Vagina (tissue), 2 donors: ENCODE results near the gene IL36B. TPM values are rescaled to one million over a fixed set of nuclear protein-coding genes. Genes with fewer than 3 reads are reported as not detected.

Experiments used
- DNase-seq, 2 donors: peaks; one replicate each; pipeline ENCODE4 v3.0.0-alpha.2; 2017; ENCODE audit errors: extremely low spot score in 2 of 2
- H3K27ac ChIP-seq: fragments of 200-600 bp; sonication (generic); one replicate; pipeline ENCODE4 v1.5.1; 2019
- H3K27me3 ChIP-seq: fragments of 200-600 bp; sonication (generic); one replicate; pipeline ENCODE4 v1.5.1; 2019
- H3K36me3 ChIP-seq, 2 donors: fragments of 200-600 bp; sonication (generic); one replicate each; pipeline ENCODE4 v1.5.1; 2017 to 2019
- H3K4me1 ChIP-seq: fragments of 200-600 bp; sonication (generic); one replicate; pipeline ENCODE4 v1.5.1; 2019
- H3K4me3 ChIP-seq, 2 donors: fragments of 200-600 bp; sonication (generic); 1 replicate in 1 of 2; 2 replicates in 1 of 2; pipeline ENCODE4 v1.5.1; 2016 to 2019
- H3K9me3 ChIP-seq: fragments of 200-600 bp; sonication (generic); one replicate; pipeline ENCODE4 v1.5.1; 2019
- CTCF ChIP-seq, 3 experiments: fragments of 450-650 bp in 2 of 3; fragments of 200-600 bp in 1 of 3; sonication (generic) in 1 of 3; IDR thresholded peaks; one replicate each; pipeline ENCODE4 v1.5.1; 2017 to 2019; ENCODE audit warnings: antibody characterized with exemption in 3 of 3, mild to moderate bottlenecking in 2 of 3, moderate library complexity in 2 of 3
- POLR2A ChIP-seq, 2 donors: fragments of 450-650 bp; IDR thresholded peaks; one replicate each; pipeline ENCODE4 v1.6.1; 2017; ENCODE audit warnings: antibody characterized with exemption in 2 of 2, mild to moderate bottlenecking in 2 of 2, moderate library complexity in 2 of 2
- POLR2AphosphoS5 ChIP-seq, 2 donors: sonication (generic); formaldehyde crosslinking; IDR thresholded peaks; one replicate each; pipeline ENCODE4 v1.9.0; 2017; ENCODE audit warnings: antibody characterized with exemption in 2 of 2, mild to moderate bottlenecking in 2 of 2, low read depth in 1 of 2; ENCODE audit not compliant: insufficient read depth in 1 of 2
- intact Hi-C: fragments of 100-400 bp; cut with DNase I; formaldehyde crosslinking; loops from one replicate; pipeline ENCODE4 v1.15.1; 2023
- total RNA-seq: library from RNA; depleted of rRNA; stranded (reverse); fragments of >200 nt; gene quantifications from one replicate; pipeline ENCODE4 v1.2.3, GENCODE V29; 2016

Gene IL36B
- total RNA-seq, 1 donor from 2014 or later: not detected

GRCh38 chr2:113046465-113046864 lies 6.2 kb downstream of the IL36B start:
- Histone ChIP-seq H3K36me3 (no peaks in the 10 kb centered on the region), H3K4me3 (no peak overlapping the region), H3K27ac (no peak overlapping the region), H3K4me1 (no peaks in the 10 kb centered on the region), H3K9me3 (no peaks in the 10 kb centered on the region), H3K27me3 (no peaks in the 10 kb centered on the region)
- intact Hi-C loops: no loop called here
- DNase-seq: no peak
- TF ChIP-seq CTCF (IDR thresholded peaks at IDR 0.05) (no peak), POLR2AphosphoS5 (IDR thresholded peaks at IDR 0.05; ENCODE audit: insufficient read depth in 1 of 2, low read depth in 1 of 2) (no peak), POLR2A (IDR thresholded peaks at IDR 0.05) (no peak)

GRCh38 chr2:113041871-113042270 lies 10.8 kb downstream of the IL36B start:
- Histone ChIP-seq H3K27ac (no peak overlapping the region), H3K27me3 (no peaks in the 10 kb centered on the region), H3K4me3 (no peak overlapping the region), H3K36me3 (no peaks in the 10 kb centered on the region), H3K4me1 (no peaks in the 10 kb centered on the region), H3K9me3 (no peaks in the 10 kb centered on the region)
- peak; percentile 64 to 67 for DNase-seq
- no peak for TF ChIP-seq CTCF (IDR thresholded peaks at IDR 0.05)
- no peak for TF ChIP-seq POLR2A (IDR thresholded peaks at IDR 0.05)
- TF ChIP-seq POLR2AphosphoS5 (IDR thresholded peaks at IDR 0.05; ENCODE audit: insufficient read depth in 1 of 2, low read depth in 1 of 2): no peak
- intact Hi-C loops: no loop called here

- Histone ChIP-seq H3K4me1 (no peaks in the 10 kb centered on the region), H3K27ac (no peak overlapping the region), H3K27me3 (no peaks in the 10 kb centered on the region), H3K9me3 (no peaks in the 10 kb centered on the region), H3K36me3 (no peaks in the 10 kb centered on the region), H3K4me3 (no peak overlapping the region)
- intact Hi-C loops: no loop called here
- peak in 1 of 2 donors; percentile 32 for DNase-seq
- no peak for TF ChIP-seq POLR2A (IDR thresholded peaks at IDR 0.05)
- no peak for TF ChIP-seq CTCF (IDR thresholded peaks at IDR 0.05)
- TF ChIP-seq POLR2AphosphoS5 (IDR thresholded peaks at IDR 0.05; ENCODE audit: insufficient read depth in 1 of 2, low read depth in 1 of 2): no peak
These were observed 12.9 kb downstream of the IL36B start for GRCh38 chr2:113039719-113040118.

GRCh38 chr2:113039158-113039557 lies 13.5 kb downstream of the IL36B start:
- intact Hi-C loops: no loop called here
- H3K4me3 ChIP-seq: no peak overlapping the region
- H3K4me1 ChIP-seq: no peaks in the 10 kb centered on the region
- no peaks in the 10 kb centered on the region for H3K9me3 ChIP-seq
- peak in 1 of 2 donors; percentile 20 for DNase-seq
- no peak overlapping the region for H3K27ac ChIP-seq
- H3K36me3 ChIP-seq: no peaks in the 10 kb centered on the region
- TF ChIP-seq CTCF (IDR thresholded peaks at IDR 0.05) (no peak), POLR2A (IDR thresholded peaks at IDR 0.05) (no peak), POLR2AphosphoS5 (IDR thresholded peaks at IDR 0.05; ENCODE audit: insufficient read depth in 1 of 2, low read depth in 1 of 2) (no peak)
- no peaks in the 10 kb centered on the region for H3K27me3 ChIP-seq

- intact Hi-C loops: no loop called here
- H3K27me3 ChIP-seq: no peaks in the 10 kb centered on the region
- no peaks in the 10 kb centered on the region for H3K36me3 ChIP-seq
- no peaks in the 10 kb centered on the region for H3K4me1 ChIP-seq
- H3K4me3 ChIP-seq: no peak overlapping the region
- DNase-seq: no peak
- TF ChIP-seq POLR2A (IDR thresholded peaks at IDR 0.05) (no peak), CTCF (IDR thresholded peaks at IDR 0.05) (no peak), POLR2AphosphoS5 (IDR thresholded peaks at IDR 0.05; ENCODE audit: insufficient read depth in 1 of 2, low read depth in 1 of 2) (no peak)
- H3K9me3 ChIP-seq: no peaks in the 10 kb centered on the region
- no peak overlapping the region for H3K27ac ChIP-seq
These were observed 14.4 kb downstream of the IL36B start for GRCh38 chr2:113038291-113038690.
